ENCODE measurements around the gene RPL22. TPM values are rescaled to one million over a fixed set of nuclear protein-coding genes. Genes with fewer than 3 reads are reported as not detected.

Gene RPL22
- total RNA-seq, 3 donors from 2014 or later = 210 to 329 (median 306) TPM

DNA sequence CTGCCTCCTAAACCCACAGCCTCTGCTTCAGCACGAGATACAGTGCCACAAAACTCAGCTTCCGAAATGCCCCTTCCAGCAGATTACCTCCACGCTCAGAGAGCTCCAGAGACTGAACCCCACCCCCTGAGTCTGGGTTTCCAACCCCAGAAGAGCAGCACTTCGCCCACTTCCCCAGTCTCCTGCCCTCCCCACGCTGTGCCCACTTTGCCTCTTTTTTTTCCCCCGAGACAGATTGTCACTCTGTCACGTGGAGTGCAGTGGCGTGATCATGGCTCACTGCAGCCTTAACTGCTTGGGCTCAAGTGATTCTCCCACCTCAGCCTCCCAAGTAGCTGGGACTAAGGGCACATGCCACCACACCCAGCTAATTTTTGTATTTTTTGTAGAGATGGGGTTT lies 26.3 kb upstream of the RPL22 start:
- Histone ChIP-seq H3K4me3 (no peak overlapping the region), H3K27me3 (no peaks in the 10 kb centered on the region), H3K9me3 (no peaks in the 10 kb centered on the region), H3K36me3 (no peaks in the 10 kb centered on the region), H3K27ac (no peak overlapping the region), H3K4me1 (no peaks in the 10 kb centered on the region)
- intact Hi-C loops (cut with DNase I; ENCODE audit: low total_unique reads) = no loop called here
- DNase-seq (ENCODE audit: low spot score in 2 of 2) = no peak
- TF ChIP-seq, protein P1, sequence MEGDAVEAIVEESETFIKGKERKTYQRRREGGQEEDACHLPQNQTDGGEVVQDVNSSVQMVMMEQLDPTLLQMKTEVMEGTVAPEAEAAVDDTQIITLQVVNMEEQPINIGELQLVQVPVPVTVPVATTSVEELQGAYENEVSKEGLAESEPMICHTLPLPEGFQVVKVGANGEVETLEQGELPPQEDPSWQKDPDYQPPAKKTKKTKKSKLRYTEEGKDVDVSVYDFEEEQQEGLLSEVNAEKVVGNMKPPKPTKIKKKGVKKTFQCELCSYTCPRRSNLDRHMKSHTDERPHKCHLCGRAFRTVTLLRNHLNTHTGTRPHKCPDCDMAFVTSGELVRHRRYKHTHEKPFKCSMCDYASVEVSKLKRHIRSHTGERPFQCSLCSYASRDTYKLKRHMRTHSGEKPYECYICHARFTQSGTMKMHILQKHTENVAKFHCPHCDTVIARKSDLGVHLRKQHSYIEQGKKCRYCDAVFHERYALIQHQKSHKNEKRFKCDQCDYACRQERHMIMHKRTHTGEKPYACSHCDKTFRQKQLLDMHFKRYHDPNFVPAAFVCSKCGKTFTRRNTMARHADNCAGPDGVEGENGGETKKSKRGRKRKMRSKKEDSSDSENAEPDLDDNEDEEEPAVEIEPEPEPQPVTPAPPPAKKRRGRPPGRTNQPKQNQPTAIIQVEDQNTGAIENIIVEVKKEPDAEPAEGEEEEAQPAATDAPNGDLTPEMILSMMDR (IDR thresholded peaks at IDR 0.05) = no peak
- TF ChIP-seq POLR2A (IDR thresholded peaks at IDR 0.05) (no peak), POLR2AphosphoS5 (IDR thresholded peaks at IDR 0.05) (no peak)

DNA sequence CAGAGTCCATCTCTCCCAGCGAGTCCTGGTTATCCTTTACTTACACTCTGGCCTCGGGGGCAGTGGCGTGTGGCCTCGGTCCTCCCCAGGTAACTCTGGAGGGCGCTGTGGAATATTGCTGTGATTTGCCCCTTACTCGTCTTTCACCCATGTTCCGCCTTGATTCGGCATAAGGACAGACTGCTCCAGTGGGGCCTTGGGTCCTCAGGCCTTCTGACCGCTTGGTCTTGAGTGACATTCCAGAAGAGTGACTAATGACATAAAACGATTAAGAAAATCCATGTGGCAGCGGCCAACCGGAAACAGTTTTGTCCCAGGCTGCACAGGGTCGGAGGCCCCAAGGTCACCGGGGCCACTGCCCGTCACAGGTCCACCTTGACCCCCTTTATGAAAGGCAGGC lies 25.3 kb upstream of the RPL22 start:
- TF ChIP-seq, protein P1 (IDR thresholded peaks at IDR 0.05) = no peak
- TF ChIP-seq POLR2A (IDR thresholded peaks at IDR 0.05) = no peak
- TF ChIP-seq POLR2AphosphoS5 (IDR thresholded peaks at IDR 0.05) = no peak
- no peak overlapping the region for H3K27ac ChIP-seq
- H3K36me3 ChIP-seq = no peaks in the 10 kb centered on the region
- no peak for DNase-seq (ENCODE audit: low spot score in 2 of 2)
- H3K4me3 ChIP-seq = no peak overlapping the region
- intact Hi-C loops (cut with DNase I; ENCODE audit: low total_unique reads) = no loop called here
- H3K9me3 ChIP-seq = no peaks in the 10 kb centered on the region
- H3K4me1 ChIP-seq = no peaks in the 10 kb centered on the region
- no peaks in the 10 kb centered on the region for H3K27me3 ChIP-seq

DNA sequence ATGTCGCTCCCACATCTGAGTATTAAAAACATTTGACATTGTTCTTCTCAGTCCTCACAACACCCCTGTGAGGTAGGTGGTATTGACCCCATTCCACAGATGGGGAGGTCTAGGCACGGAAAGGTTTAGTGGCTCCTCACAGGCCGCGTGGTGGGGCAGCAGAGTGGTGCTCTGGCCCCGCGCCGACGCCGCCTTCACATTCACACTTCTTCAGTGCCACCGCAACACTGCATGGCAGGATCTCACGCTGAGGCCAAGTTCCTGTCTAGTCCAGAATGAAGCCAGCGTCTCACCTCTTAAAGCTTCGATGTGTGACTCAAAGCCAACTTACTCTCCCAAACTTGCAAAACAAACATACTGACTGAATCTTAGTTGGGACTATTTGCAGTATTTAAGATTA lies 24.2 kb upstream of the RPL22 start:
- no peak for TF ChIP-seq POLR2A (IDR thresholded peaks at IDR 0.05)
- TF ChIP-seq, protein P1 (IDR thresholded peaks at IDR 0.05) = no peak
- TF ChIP-seq POLR2AphosphoS5 (IDR thresholded peaks at IDR 0.05) = no peak
- H3K4me3 ChIP-seq = no peak overlapping the region
- H3K27me3 ChIP-seq = no peaks in the 10 kb centered on the region
- no peak for DNase-seq (ENCODE audit: low spot score in 2 of 2)
- H3K9me3 ChIP-seq = no peaks in the 10 kb centered on the region
- no peaks in the 10 kb centered on the region for H3K4me1 ChIP-seq
- no peak overlapping the region for H3K27ac ChIP-seq
- H3K36me3 ChIP-seq = no peaks in the 10 kb centered on the region
- intact Hi-C loops (cut with DNase I; ENCODE audit: low total_unique reads) = no loop called here

GRCh38 chr1:6222636-6223035 lies 23.2 kb upstream of the RPL22 start:
- no peaks in the 10 kb centered on the region for H3K27me3 ChIP-seq
- H3K27ac ChIP-seq = peak overlapping the region in 1 of 2 donors; percentile 80
- H3K4me3 ChIP-seq = no peak overlapping the region
- intact Hi-C loops (cut with DNase I; ENCODE audit: low total_unique reads) = no loop called here
- no peaks in the 10 kb centered on the region for H3K9me3 ChIP-seq
- TF ChIP-seq POLR2AphosphoS5 (IDR thresholded peaks at IDR 0.05) (no peak), POLR2A (IDR thresholded peaks at IDR 0.05) (no peak)
- TF ChIP-seq, protein P1 (IDR thresholded peaks at IDR 0.05) = no peak
- H3K36me3 ChIP-seq = no peaks in the 10 kb centered on the region
- no peak for DNase-seq (ENCODE audit: low spot score in 2 of 2)
- H3K4me1 ChIP-seq = no peaks in the 10 kb centered on the region

GRCh38 chr1:6221210-6221784 lies 21.9 kb upstream of the RPL22 start:
- Histone ChIP-seq H3K27me3 (no peaks in the 10 kb centered on the region), H3K4me3 (no peak overlapping the region), H3K27ac (no peak overlapping the region), H3K36me3 (no peaks in the 10 kb centered on the region), H3K4me1 (no peaks in the 10 kb centered on the region), H3K9me3 (no peaks in the 10 kb centered on the region)
- TF ChIP-seq POLR2AphosphoS5 (IDR thresholded peaks at IDR 0.05) (no peak), POLR2A (IDR thresholded peaks at IDR 0.05) (no peak)
- TF ChIP-seq, protein P1 (IDR thresholded peaks at IDR 0.05) = no peak
- intact Hi-C loops (cut with DNase I; ENCODE audit: low total_unique reads) = no loop called here
- no peak for DNase-seq (ENCODE audit: low spot score in 2 of 2)
